HepG2 (cell line): ENCODE measurements around the gene IGSF8. TPM values are rescaled to one million over a fixed set of nuclear protein-coding genes. Genes with fewer than 3 reads are reported as not detected.

Source experiments
- FOXJ3 ChIP-seq: sonication (generic); formaldehyde crosslinking; IDR thresholded peaks from 2 replicates; pipeline ENCODE4 v1.4.0; 2020; ENCODE audit warnings: missing genetic modification reagents, mild to moderate bottlenecking, borderline replicate concordance
- HMG20B ChIP-seq: conservative IDR thresholded peaks from 2 replicates; pipeline ENCODE4 v1.6.1; 2016; ENCODE audit warnings: missing genetic modification reagents, missing compliant biosample characterization
- MEF2D ChIP-seq: sonication (generic); formaldehyde crosslinking; IDR thresholded peaks from 2 replicates; pipeline ENCODE4 v1.5.1; 2020; ENCODE audit warnings: mild to moderate bottlenecking, missing genetic modification reagents
- MIXL1 ChIP-seq: IDR thresholded peaks from 2 replicates; pipeline ENCODE4 v1.6.1; 2016
- NR2C2 ChIP-seq: sonication (generic); formaldehyde crosslinking; IDR thresholded peaks from 2 replicates; pipeline ENCODE4 v1.4.0; 2020; ENCODE audit warnings: missing genetic modification reagents, mild to moderate bottlenecking, moderate library complexity, borderline replicate concordance
- NRL ChIP-seq: sonication (generic); formaldehyde crosslinking; IDR thresholded peaks from 2 replicates; pipeline ENCODE4 v1.5.0; 2020; ENCODE audit warnings: missing genetic modification reagents, mild to moderate bottlenecking, moderate library complexity, borderline replicate concordance
- PAX8 ChIP-seq: sonication (generic); formaldehyde crosslinking; IDR thresholded peaks from 2 replicates; pipeline ENCODE4 v1.8.0; 2022; ENCODE audit warnings: mild to moderate bottlenecking, missing genetic modification reagents, borderline replicate concordance
- PHF21A ChIP-seq: sonication (generic); formaldehyde crosslinking; IDR thresholded peaks from 2 replicates; pipeline ENCODE4 v1.5.0; 2020; ENCODE audit warnings: mild to moderate bottlenecking, missing genetic modification reagents
- ZNF101 ChIP-seq: sonication (generic); formaldehyde crosslinking; IDR thresholded peaks from 2 replicates; pipeline ENCODE4 v1.4.0; 2020; ENCODE audit warnings: mild to moderate bottlenecking, low read depth, missing genetic modification reagents, borderline replicate concordance
- ZNF274 ChIP-seq: sonication (generic); formaldehyde crosslinking; IDR thresholded peaks from 2 replicates; pipeline ENCODE4 v1.5.1; 2020; ENCODE audit warnings: mild to moderate bottlenecking, missing genetic modification reagents
- ZNF382 ChIP-seq: sonication (generic); formaldehyde crosslinking; IDR thresholded peaks from 2 replicates; pipeline ENCODE4 v1.5.0; 2020; ENCODE audit warnings: missing genetic modification reagents, mild to moderate bottlenecking, borderline replicate concordance
- ZNF484 ChIP-seq: sonication (generic); formaldehyde crosslinking; IDR thresholded peaks from 2 replicates; pipeline ENCODE4 v1.5.1; 2020; ENCODE audit warnings: mild to moderate bottlenecking, low read depth, missing genetic modification reagents, borderline replicate concordance
- ZNF547 ChIP-seq: sonication (generic); formaldehyde crosslinking; IDR thresholded peaks from 2 replicates; pipeline ENCODE4 v1.5.1; 2020; ENCODE audit warnings: mild to moderate bottlenecking, missing genetic modification reagents
- ZNF557 ChIP-seq: sonication (generic); formaldehyde crosslinking; IDR thresholded peaks from 2 replicates; pipeline ENCODE4 v1.4.0; 2020; ENCODE audit warnings: missing genetic modification reagents
- ZNF746 ChIP-seq: sonication (generic); formaldehyde crosslinking; IDR thresholded peaks from 2 replicates; pipeline ENCODE4 v1.8.0; 2022; ENCODE audit warnings: mild to moderate bottlenecking, missing genetic modification reagents
- ZNF749 ChIP-seq: sonication (generic); formaldehyde crosslinking; IDR thresholded peaks from 2 replicates; pipeline ENCODE4 v1.8.0; 2022; ENCODE audit warnings: mild to moderate bottlenecking, missing genetic modification reagents, moderate library complexity, borderline replicate concordance
- polyA plus RNA-seq, 8 experiments: library from polyadenylated mRNA; depleted of rRNA in 3 of 8; stranded (reverse) in 7 of 8; unstranded in 1 of 8; fragments of >200 nt; fragmentation: Illumina TruSeq in 4 of 8; extraction: Trizol in 4 of 8; gene quantifications; 2 replicates each; pipeline versions ENCODE4 v1.2.1 to v1.2.3, GENCODE V29; 2011 to 2016; ENCODE audit warnings: low read depth in 4 of 8, missing spikeins in 1 of 8, mixed read lengths in 1 of 8; ENCODE audit not compliant: insufficient read depth in 1 of 8
- total RNA-seq, 5 experiments: library from RNA; depleted of rRNA; stranded (reverse); fragments of >200 nt; fragmentation: Illumina TruSeq; extraction: Trizol; gene quantifications; 2 replicates each; pipeline ENCODE4 v1.2.3, GENCODE V29; 2016; ENCODE audit warnings: low read depth in 1 of 5
- TF ChIP-seq, protein P1 (sequence below): sonication (generic); formaldehyde crosslinking; IDR thresholded peaks from 2 replicates; pipeline ENCODE4 v1.5.1; 2020; ENCODE audit warnings: mild to moderate bottlenecking, moderate library complexity, missing genetic modification reagents
- TF ChIP-seq, protein P2 (sequence below): sonication (generic); formaldehyde crosslinking; IDR thresholded peaks from 2 replicates; pipeline ENCODE4 v1.8.0; 2022; ENCODE audit warnings: missing genetic modification reagents, mild to moderate bottlenecking, moderate library complexity, borderline replicate concordance
- TF ChIP-seq, protein P3 (sequence below): sonication (generic); formaldehyde crosslinking; IDR thresholded peaks from 2 replicates; pipeline ENCODE4 v1.5.0; 2020; ENCODE audit warnings: mild to moderate bottlenecking, missing genetic modification reagents, borderline replicate concordance
- TF ChIP-seq, protein P4 (sequence below): sonication (generic); formaldehyde crosslinking; IDR thresholded peaks from 2 replicates; pipeline ENCODE4 v1.5.0; 2020; ENCODE audit warnings: missing genetic modification reagents

Gene IGSF8
- total and polyA plus RNA-seq, 2 of the 13 experiments (the other 11 are each of a cell fraction or from before 2014, with no cell fraction given): 24.0 to 41.0 TPM

DNA sequence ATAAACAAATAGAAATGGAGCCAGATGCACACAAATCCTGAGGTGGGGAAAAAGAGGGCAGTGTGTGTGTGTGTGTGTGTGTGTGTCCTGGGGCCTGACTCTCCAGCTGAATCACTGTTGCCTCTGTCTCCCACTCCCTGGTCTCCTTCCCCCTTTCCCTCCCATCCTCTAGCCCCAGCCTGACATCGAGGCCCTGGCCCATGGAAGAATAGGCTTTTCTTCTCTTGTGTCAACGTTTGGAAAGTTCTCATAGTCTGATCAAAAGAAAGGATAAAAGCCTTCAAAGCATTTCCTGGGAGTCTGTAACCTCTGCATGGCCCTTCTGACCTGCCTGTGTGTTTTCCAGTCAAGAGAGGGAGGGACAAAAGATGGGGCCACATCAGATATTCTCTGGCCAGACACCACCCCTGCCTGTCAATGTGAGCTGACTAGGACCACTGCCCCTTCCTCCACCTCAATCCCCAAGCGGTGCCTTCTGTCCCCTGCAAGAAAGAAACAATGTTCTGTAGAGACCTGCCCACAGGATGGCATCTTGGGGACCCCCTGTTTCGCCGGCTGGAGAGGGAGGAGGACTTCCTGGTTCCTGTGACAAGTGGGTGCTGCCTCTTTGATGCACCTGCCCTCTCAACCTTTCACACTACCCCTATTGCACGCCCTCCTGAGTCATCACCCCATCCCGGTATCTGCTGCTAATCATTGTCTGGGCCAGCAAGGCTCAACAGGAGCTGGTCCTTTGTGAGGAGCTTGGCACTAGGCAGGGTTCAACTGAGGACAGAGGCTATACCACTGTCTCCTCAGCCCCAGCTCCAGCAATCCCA is 44.7 kb downstream of the IGSF8 start (continued):
- TF ChIP-seq, protein P1, sequence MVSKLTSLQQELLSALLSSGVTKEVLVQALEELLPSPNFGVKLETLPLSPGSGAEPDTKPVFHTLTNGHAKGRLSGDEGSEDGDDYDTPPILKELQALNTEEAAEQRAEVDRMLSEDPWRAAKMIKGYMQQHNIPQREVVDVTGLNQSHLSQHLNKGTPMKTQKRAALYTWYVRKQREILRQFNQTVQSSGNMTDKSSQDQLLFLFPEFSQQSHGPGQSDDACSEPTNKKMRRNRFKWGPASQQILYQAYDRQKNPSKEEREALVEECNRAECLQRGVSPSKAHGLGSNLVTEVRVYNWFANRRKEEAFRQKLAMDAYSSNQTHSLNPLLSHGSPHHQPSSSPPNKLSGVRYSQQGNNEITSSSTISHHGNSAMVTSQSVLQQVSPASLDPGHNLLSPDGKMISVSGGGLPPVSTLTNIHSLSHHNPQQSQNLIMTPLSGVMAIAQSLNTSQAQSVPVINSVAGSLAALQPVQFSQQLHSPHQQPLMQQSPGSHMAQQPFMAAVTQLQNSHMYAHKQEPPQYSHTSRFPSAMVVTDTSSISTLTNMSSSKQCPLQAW (CRISPR knock-in tag): peak; percentile 78
- TF ChIP-seq MIXL1 (CRISPR knock-in tag): 0 out of 2 replicates have a peak, but pooled peaks have one; percentile 10
- no peak for TF ChIP-seq ZNF547 (CRISPR knock-in tag)
- TF ChIP-seq NRL (CRISPR knock-in tag): no peak
- 0 out of 2 replicates have a peak, but pooled peaks have one; percentile 30 for TF ChIP-seq NR2C2 (CRISPR knock-in tag)
- TF ChIP-seq PHF21A (CRISPR knock-in tag): peak; percentile 84
- no peak for TF ChIP-seq ZNF274 (CRISPR knock-in tag)
- 0 out of 2 replicates have a peak, but pooled peaks have one; percentile 31 for TF ChIP-seq MEF2D (CRISPR knock-in tag)
- peak; percentile 85 for TF ChIP-seq ZNF746
- no peak for TF ChIP-seq ZNF484
- TF ChIP-seq ZNF382 (CRISPR knock-in tag): no peak
- TF ChIP-seq ZNF101: no peak
- TF ChIP-seq, protein P2, sequence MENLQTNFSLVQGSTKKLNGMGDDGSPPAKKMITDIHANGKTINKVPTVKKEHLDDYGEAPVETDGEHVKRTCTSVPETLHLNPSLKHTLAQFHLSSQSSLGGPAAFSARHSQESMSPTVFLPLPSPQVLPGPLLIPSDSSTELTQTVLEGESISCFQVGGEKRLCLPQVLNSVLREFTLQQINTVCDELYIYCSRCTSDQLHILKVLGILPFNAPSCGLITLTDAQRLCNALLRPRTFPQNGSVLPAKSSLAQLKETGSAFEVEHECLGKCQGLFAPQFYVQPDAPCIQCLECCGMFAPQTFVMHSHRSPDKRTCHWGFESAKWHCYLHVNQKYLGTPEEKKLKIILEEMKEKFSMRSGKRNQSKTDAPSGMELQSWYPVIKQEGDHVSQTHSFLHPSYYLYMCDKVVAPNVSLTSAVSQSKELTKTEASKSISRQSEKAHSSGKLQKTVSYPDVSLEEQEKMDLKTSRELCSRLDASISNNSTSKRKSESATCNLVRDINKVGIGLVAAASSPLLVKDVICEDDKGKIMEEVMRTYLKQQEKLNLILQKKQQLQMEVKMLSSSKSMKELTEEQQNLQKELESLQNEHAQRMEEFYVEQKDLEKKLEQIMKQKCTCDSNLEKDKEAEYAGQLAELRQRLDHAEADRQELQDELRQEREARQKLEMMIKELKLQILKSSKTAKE (CRISPR knock-in tag): peak; percentile 97
- peak; percentile 79 for TF ChIP-seq HMG20B (CRISPR knock-in tag)
- no peak for TF ChIP-seq ZNF557
- TF ChIP-seq FOXJ3 (CRISPR knock-in tag): peak; percentile 53; the same call in 1 of the 2 replicates
- TF ChIP-seq, protein P3, sequence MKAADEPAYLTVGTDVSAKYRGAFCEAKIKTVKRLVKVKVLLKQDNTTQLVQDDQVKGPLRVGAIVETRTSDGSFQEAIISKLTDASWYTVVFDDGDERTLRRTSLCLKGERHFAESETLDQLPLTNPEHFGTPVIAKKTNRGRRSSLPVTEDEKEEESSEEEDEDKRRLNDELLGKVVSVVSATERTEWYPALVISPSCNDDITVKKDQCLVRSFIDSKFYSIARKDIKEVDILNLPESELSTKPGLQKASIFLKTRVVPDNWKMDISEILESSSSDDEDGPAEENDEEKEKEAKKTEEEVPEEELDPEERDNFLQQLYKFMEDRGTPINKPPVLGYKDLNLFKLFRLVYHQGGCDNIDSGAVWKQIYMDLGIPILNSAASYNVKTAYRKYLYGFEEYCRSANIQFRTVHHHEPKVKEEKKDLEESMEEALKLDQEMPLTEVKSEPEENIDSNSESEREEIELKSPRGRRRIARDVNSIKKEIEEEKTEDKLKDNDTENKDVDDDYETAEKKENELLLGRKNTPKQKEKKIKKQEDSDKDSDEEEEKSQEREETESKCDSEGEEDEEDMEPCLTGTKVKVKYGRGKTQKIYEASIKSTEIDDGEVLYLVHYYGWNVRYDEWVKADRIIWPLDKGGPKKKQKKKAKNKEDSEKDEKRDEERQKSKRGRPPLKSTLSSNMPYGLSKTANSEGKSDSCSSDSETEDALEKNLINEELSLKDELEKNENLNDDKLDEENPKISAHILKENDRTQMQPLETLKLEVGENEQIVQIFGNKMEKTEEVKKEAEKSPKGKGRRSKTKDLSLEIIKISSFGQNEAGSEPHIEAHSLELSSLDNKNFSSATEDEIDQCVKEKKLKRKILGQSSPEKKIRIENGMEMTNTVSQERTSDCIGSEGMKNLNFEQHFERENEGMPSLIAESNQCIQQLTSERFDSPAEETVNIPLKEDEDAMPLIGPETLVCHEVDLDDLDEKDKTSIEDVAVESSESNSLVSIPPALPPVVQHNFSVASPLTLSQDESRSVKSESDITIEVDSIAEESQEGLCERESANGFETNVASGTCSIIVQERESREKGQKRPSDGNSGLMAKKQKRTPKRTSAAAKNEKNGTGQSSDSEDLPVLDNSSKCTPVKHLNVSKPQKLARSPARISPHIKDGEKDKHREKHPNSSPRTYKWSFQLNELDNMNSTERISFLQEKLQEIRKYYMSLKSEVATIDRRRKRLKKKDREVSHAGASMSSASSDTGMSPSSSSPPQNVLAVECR (CRISPR knock-in tag): peak; percentile 67; the same call in 1 of the 2 replicates
- TF ChIP-seq, protein P4, sequence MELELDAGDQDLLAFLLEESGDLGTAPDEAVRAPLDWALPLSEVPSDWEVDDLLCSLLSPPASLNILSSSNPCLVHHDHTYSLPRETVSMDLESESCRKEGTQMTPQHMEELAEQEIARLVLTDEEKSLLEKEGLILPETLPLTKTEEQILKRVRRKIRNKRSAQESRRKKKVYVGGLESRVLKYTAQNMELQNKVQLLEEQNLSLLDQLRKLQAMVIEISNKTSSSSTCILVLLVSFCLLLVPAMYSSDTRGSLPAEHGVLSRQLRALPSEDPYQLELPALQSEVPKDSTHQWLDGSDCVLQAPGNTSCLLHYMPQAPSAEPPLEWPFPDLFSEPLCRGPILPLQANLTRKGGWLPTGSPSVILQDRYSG (CRISPR knock-in tag): no peak
- TF ChIP-seq PAX8 (CRISPR knock-in tag): 0 out of 2 replicates have a peak, but pooled peaks have one; percentile 34
- no peak for TF ChIP-seq ZNF749 (CRISPR knock-in tag)
